ENCODE results near the gene APLF.
"Not testable (repeated sequence)": the region's sequence is repeated elsewhere in the genome, so short reads cannot be mapped to it uniquely, and the experiment has no call there.

Gene APLF

DNA sequence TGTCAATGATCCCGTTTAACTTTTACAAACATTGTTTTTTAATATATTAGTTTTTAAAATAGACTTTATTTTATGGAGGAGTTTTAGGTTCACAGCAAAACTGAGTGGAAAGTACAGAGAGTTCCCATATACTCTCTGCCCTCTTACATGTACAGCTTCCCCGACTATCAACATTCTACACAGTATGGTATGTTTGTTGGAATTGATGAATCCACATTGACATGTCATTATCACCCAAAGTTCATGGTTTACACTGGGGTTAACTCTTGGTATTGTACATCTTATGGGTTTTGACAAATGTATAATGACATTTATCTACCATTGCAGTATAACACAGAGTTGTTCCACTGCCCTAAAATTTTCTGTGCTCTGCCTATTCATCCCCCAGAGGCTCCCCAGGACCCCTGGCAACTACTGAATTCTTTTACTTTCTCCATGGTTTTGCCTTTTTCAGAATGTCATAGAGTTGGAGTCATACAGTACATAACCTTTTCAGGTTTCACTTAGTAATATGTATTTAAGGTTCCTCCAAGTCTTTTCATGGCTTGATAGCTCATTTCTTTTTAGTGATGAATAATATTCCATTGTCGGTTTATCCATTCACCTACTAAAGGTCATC is 5.5 kb downstream of the APLF start:
- DNase-seq (ENCODE audit: insufficient read length, low spot score) (no peak), FAIRE-seq (no peak)

GRCh38 chr2:68475110-68475509 is 7.7 kb downstream of the APLF start:
- FAIRE-seq (no peak), DNase-seq (ENCODE audit: insufficient read length, low spot score) (no peak)

DNA sequence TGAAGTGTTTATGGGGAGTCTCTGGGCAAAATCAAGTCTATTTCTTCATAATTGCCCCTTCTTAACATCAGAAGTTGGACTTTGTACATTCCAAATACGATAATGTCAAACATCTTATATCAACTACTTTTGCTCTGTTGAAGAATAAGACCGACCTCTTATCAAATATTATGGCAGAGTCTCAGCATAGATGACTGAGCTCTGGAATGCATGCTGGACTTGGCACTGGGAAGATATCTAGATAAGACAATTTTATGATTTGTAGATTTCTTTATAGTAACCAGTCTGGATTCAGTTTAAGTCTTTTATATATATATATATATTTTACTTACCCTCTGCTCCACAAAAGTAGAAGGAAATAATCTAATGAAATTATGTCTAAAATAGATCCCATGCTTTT is 8.2 kb downstream of the APLF start:
- no peak for DNase-seq (ENCODE audit: insufficient read length, low spot score)
- FAIRE-seq: no peak

DNA sequence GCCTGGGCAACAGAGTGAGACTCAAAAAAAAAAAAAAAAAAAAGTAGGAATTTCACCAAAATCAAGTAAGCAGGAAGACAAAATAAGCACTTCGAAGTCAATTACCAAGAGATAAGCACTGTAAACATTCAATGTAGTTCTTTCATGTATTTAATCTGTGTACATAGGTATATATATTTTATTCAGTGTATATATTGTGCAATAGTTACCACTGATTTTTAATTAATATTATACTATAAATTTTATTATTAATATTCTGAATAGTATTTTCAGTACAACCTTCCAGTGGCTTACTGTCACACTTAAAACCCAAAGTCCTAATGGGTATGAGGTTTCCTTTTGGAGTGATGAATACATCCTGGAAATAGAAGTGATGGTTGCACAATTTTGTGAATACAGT is 9.1 kb downstream of the APLF start:
- no peak for DNase-seq (ENCODE audit: insufficient read length, low spot score)
- FAIRE-seq: no peak

DNA sequence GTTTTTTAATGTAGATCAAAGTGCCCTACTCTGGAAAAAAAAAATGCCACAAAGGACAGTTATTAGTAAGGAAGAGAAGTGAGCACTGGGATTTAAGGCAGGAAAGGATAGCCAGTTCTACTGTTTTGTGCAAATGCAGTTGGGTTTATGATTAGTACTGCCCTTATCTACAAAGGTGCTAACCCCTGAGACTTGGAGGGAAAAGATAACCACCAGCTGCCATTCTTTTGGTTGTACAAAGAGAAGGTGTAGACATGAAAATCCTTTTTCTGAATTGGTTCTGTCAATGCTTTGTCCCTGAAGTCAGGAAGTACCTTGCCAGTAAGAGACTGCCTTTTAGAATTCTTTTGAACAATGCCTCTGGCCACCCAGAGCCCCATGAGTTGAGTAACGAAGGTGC is 11.3 kb downstream of the APLF start:
- no peak for FAIRE-seq
- no peak for DNase-seq (ENCODE audit: insufficient read length, low spot score)

DNA sequence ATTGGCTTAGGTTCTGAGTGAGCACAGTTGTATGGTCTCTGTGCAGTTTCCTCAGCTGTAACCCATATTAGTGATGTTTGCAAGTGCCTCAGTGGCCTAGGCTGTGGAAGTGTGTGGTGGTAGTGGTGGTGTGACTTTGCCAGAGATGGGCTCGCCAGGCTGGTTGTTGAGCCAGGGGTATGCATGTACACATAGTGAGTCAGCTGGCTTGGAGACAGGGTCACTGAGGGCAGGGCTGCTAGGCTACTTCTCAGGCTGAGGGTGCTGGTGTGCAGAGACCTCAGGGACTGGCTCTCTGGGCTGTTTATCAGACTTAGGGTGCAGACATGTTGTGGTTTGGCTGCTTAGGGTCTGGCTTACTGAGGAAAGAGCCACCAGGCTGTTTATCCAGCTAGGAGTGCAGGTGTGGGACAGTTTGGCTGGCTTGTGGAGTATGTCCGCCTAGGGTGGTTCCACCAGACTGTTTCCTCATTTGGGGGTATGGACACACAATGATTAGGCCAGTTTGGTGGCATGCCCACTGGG is 15.0 kb downstream of the APLF start:
- no peak for FAIRE-seq
- DNase-seq (ENCODE audit: insufficient read length, low spot score): no peak

- DNase-seq (ENCODE audit: insufficient read length, low spot score) (no peak), FAIRE-seq (no peak)
Observed at GRCh38 chr2:68483011-68483410, 15.6 kb downstream of the APLF start.

DNA sequence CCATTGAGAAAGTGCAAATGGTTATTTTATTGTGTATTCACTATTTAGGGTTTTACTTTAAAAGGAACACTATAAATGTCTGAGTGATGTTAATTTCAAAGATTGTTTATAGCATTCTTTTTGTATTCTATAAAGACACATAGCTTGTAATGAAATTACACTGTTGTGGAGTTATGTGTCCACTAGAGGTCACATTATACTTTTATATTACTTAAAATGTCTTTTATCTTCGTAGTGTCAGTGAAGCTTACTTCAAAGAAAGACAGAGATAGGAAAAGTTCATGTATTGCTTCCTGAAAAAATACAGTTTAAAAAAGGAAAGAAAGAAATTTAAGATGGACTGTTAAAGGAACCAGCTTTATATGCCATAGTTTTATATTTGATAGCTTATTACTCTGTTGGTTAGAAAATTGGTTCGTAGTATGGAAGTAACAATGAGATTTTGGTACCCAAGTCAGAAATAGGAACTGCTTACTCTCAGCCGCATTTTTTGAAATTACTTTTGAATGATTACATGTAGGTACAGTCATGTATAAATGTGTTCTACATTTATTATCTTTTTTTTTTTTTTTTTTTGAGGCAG is 20.5 kb downstream of the APLF start:
- DNase-seq (ENCODE audit: insufficient read length, low spot score): no peak
- FAIRE-seq: peak; percentile 66

GRCh38 chr2:68488605-68489004 is 21.2 kb downstream of the APLF start:
- FAIRE-seq: not testable (repeated sequence)

DNA sequence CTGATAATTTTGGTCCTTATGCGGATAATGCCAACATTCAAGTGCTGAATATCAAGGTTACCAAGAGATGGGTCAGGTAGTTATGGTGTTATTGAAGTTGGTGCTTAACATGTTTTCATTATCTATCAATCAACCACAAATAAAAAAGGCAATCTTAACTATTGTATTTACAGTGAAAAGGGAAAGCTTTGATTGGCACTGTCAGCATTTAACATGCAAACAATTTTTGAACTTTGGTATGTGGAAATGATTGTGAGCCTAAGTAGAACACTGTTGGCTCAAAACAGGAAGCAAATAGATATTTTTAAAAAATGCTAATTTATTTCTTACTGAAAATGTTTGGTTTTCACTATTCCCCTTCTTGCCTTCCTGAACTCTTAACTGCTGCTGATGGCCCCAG is 21.9 kb downstream of the APLF start:
- FAIRE-seq (no peak), DNase-seq (ENCODE audit: insufficient read length, low spot score) (no peak)

More at GRCh38 chr2:68488605-68489004, 21.2 kb downstream of the APLF start:
- not testable (repeated sequence) for DNase-seq (ENCODE audit: insufficient read length, low spot score)

DNA sequence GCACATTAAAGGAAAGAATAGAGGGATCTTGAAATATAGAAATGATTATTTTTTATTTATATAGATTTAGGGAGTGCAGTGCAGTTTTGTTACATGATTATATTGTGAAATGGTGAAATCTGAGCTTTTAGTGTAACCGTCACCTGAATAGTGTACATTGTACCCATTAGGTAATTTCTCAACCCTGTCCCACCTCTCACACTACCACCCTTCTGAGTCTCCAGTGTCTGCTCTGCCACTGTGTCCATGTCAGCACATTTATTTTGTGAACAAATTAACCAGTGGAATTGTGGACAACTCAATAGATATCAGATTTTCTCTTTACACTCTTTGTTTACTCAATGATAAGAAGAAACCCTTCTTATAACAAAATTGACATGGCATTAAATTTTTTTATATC is 24.2 kb downstream of the APLF start:
- DNase-seq (ENCODE audit: insufficient read length, low spot score) (no peak), FAIRE-seq (no peak)

- FAIRE-seq (no peak), DNase-seq (ENCODE audit: insufficient read length, low spot score) (no peak)
Observed at GRCh38 chr2:68499133-68499532, 31.7 kb downstream of the APLF start.

GRCh38 chr2:68500649-68501048 is 33.3 kb downstream of the APLF start:
- no peak for FAIRE-seq
- no peak for DNase-seq (ENCODE audit: insufficient read length, low spot score)

GRCh38 chr2:68501768-68502167 is 34.4 kb downstream of the APLF start:
- FAIRE-seq: no peak

GRCh38 chr2:68505603-68506159 is 38.3 kb downstream of the APLF start:
- DNase-seq (ENCODE audit: insufficient read length, low spot score) (no peak), FAIRE-seq (no peak)

More at GRCh38 chr2:68501768-68502167, 34.4 kb downstream of the APLF start:
- DNase-seq (ENCODE audit: insufficient read length, low spot score): no peak

- DNase-seq (ENCODE audit: insufficient read length, low spot score) (no peak), FAIRE-seq (no peak)
Observed at GRCh38 chr2:68506170-68506569, 38.8 kb downstream of the APLF start.

- DNase-seq (ENCODE audit: insufficient read length, low spot score) (no peak), FAIRE-seq (no peak)
Observed at GRCh38 chr2:68512326-68512725, 44.9 kb downstream of the APLF start.

GRCh38 chr2:68512966-68513365 is 45.6 kb downstream of the APLF start:
- no peak for DNase-seq (ENCODE audit: insufficient read length, low spot score)

GRCh38 chr2:68514316-68514929 is 47.0 kb downstream of the APLF start:
- DNase-seq (ENCODE audit: insufficient read length, low spot score) (no peak), FAIRE-seq (no peak)

More at GRCh38 chr2:68512966-68513365, 45.6 kb downstream of the APLF start:
- FAIRE-seq: no peak

GRCh38 chr2:68516051-68516955 is 48.9 kb downstream of the APLF start:
- FAIRE-seq (peak; percentile 31), DNase-seq (ENCODE audit: insufficient read length, low spot score) (no peak)

DNA sequence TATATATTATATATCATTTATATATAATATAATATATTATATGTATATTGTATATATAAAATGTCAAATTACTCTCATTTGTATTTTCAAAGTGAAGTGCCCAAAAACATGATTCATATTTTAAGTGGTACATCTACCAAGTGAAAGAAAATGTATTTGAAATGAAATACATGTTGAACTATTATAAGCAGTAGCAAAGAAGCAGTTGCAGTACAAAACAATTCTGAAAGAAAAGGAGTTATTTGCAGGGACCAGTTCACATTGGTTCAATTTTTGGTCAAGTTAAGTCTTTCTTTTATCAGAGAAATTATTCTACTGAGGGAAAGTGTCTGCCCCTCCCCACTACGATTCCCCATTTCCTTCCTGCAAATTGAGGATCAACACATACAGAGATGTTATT is 51.9 kb downstream of the APLF start:
- FAIRE-seq (no peak), DNase-seq (ENCODE audit: insufficient read length, low spot score) (no peak)

Measured in GM19239 (cell line).